Measurements from ENCODE around the gene RABEP1.

RABEP1 gene

GRCh38 chr17:5355421-5356129 is 73.5 kb downstream of the RABEP1 start:
- DNase-seq (ENCODE audit: low spot score) = no peak
- no peak for TF ChIP-seq CTCF (IDR thresholded peaks at IDR 0.05; ENCODE audit: extremely low read depth, insufficient read depth, missing control alignments)
- in situ Hi-C loops (cut with MboI; ENCODE audit: low pct_unique_long_range_greater_than_20kb, low sequenced_read_pairs, unreplicated experiment) = no loop called here

- DNase-seq (ENCODE audit: low spot score) = no peak
- in situ Hi-C loops (cut with MboI; ENCODE audit: low pct_unique_long_range_greater_than_20kb, low sequenced_read_pairs, unreplicated experiment) = no loop called here
- TF ChIP-seq CTCF (IDR thresholded peaks at IDR 0.05; ENCODE audit: extremely low read depth, insufficient read depth, missing control alignments) = no peak
Observed at GRCh38 chr17:5361426-5361825, 79.3 kb downstream of the RABEP1 start.

- TF ChIP-seq CTCF (IDR thresholded peaks at IDR 0.05; ENCODE audit: extremely low read depth, insufficient read depth, missing control alignments) = no peak
- in situ Hi-C loops (cut with MboI; ENCODE audit: low pct_unique_long_range_greater_than_20kb, low sequenced_read_pairs, unreplicated experiment) = no loop called here
- DNase-seq (ENCODE audit: low spot score) = no peak
Observed at GRCh38 chr17:5362162-5362811, 80.2 kb downstream of the RABEP1 start.

- in situ Hi-C loops (cut with MboI; ENCODE audit: low pct_unique_long_range_greater_than_20kb, low sequenced_read_pairs, unreplicated experiment) = no loop called here
- no peak for TF ChIP-seq CTCF (IDR thresholded peaks at IDR 0.05; ENCODE audit: extremely low read depth, insufficient read depth, missing control alignments)
- no peak for DNase-seq (ENCODE audit: low spot score)
Observed at GRCh38 chr17:5364156-5364555, 82.1 kb downstream of the RABEP1 start.

GRCh38 chr17:5364696-5365095 is 82.6 kb downstream of the RABEP1 start:
- no peak for TF ChIP-seq CTCF (IDR thresholded peaks at IDR 0.05; ENCODE audit: extremely low read depth, insufficient read depth, missing control alignments)
- DNase-seq (ENCODE audit: low spot score) = no peak
- in situ Hi-C loops (cut with MboI; ENCODE audit: low pct_unique_long_range_greater_than_20kb, low sequenced_read_pairs, unreplicated experiment) = no loop called here

GRCh38 chr17:5365831-5366230 is 83.7 kb downstream of the RABEP1 start:
- no peak for TF ChIP-seq CTCF (IDR thresholded peaks at IDR 0.05; ENCODE audit: extremely low read depth, insufficient read depth, missing control alignments)
- in situ Hi-C loops (cut with MboI; ENCODE audit: low pct_unique_long_range_greater_than_20kb, low sequenced_read_pairs, unreplicated experiment) = no loop called here

More at GRCh38 chr17:5365831-5366230, 83.7 kb downstream of the RABEP1 start:
- DNase-seq (ENCODE audit: low spot score) = no peak

Measured in GM13977 (cell line).